ENCODE measurements around the gene NXPE3. TPM values are rescaled to one million over a fixed set of nuclear protein-coding genes. Genes with fewer than 3 reads are reported as not detected.

Gene NXPE3
- total RNA-seq, 3 donors from 2014 or later: 7.7 to 21.6 (median 17.0) TPM

DNA sequence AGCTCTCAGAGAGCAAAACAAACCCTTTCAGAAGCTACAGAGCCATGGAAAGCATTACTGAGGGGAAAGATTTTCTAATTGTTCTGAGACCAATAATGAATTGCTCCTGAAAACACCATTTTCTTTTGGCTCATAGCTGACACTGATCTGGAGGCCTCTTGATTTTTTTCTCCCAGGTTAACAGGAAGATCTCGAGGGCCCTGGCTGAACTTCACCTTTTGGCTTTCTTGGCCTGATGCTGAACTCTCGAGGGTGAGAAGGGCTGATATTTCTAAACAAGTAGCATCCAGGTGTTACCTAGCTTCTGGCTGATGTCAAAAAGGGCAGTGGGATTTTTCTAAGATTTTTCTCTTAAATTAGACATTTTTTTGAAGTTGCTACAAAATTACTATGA lies 50.4 kb downstream of the NXPE3 start:
- TF ChIP-seq, protein P1, sequence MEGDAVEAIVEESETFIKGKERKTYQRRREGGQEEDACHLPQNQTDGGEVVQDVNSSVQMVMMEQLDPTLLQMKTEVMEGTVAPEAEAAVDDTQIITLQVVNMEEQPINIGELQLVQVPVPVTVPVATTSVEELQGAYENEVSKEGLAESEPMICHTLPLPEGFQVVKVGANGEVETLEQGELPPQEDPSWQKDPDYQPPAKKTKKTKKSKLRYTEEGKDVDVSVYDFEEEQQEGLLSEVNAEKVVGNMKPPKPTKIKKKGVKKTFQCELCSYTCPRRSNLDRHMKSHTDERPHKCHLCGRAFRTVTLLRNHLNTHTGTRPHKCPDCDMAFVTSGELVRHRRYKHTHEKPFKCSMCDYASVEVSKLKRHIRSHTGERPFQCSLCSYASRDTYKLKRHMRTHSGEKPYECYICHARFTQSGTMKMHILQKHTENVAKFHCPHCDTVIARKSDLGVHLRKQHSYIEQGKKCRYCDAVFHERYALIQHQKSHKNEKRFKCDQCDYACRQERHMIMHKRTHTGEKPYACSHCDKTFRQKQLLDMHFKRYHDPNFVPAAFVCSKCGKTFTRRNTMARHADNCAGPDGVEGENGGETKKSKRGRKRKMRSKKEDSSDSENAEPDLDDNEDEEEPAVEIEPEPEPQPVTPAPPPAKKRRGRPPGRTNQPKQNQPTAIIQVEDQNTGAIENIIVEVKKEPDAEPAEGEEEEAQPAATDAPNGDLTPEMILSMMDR (IDR thresholded peaks at IDR 0.05): no peak
- TF ChIP-seq POLR2AphosphoS5 (IDR thresholded peaks at IDR 0.05) (no peak), POLR2A (IDR thresholded peaks at IDR 0.05) (no peak)
- peak overlapping the region; percentile 82 to 93 for H3K27ac ChIP-seq
- H3K4me1 ChIP-seq: peaks cover 0 to 8% of the 10 kb centered on the region in 2 donors
- H3K4me3 ChIP-seq: peak overlapping the region in 2 of 3 donors; percentile 68 to 74
- H3K36me3 ChIP-seq: no peaks in the 10 kb centered on the region
- no peaks in the 10 kb centered on the region for H3K27me3 ChIP-seq
- DNase-seq (ENCODE audit: low spot score in 2 of 2): no peak
- H3K9me3 ChIP-seq: no peaks in the 10 kb centered on the region
- intact Hi-C loops (cut with DNase I; ENCODE audit: low total_unique reads): no loop called here

DNA sequence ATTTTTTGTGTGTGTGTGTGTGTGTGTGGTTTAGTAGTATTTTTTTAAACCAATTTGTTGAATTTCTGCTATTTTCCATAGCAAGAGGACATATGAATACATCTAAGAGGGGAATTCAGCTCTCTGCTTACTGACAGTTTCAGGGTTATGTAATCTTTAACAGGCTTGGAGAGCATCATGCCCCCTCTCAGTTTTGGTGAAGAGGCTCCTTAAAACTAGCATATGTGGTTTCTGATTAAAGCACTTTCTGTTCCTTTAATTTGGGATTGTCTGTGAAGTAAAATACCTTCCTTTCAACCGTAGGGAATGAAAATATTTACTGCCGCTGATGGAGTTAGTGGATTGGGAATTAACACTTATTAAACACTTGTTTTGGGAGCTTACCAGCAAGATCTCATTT lies 50.9 kb downstream of the NXPE3 start:
- H3K4me3 ChIP-seq: no peak overlapping the region
- H3K36me3 ChIP-seq: no peaks in the 10 kb centered on the region
- H3K27ac ChIP-seq: peak overlapping the region; percentile 82 to 93
- TF ChIP-seq POLR2A (IDR thresholded peaks at IDR 0.05): no peak
- TF ChIP-seq, protein P1 (IDR thresholded peaks at IDR 0.05): no peak
- TF ChIP-seq POLR2AphosphoS5 (IDR thresholded peaks at IDR 0.05): no peak
- H3K4me1 ChIP-seq: peaks cover 0 to 8% of the 10 kb centered on the region in 2 donors
- DNase-seq (ENCODE audit: low spot score in 2 of 2): no peak
- H3K27me3 ChIP-seq: no peaks in the 10 kb centered on the region
- intact Hi-C loops (cut with DNase I; ENCODE audit: low total_unique reads): no loop called here
- no peaks in the 10 kb centered on the region for H3K9me3 ChIP-seq

DNA sequence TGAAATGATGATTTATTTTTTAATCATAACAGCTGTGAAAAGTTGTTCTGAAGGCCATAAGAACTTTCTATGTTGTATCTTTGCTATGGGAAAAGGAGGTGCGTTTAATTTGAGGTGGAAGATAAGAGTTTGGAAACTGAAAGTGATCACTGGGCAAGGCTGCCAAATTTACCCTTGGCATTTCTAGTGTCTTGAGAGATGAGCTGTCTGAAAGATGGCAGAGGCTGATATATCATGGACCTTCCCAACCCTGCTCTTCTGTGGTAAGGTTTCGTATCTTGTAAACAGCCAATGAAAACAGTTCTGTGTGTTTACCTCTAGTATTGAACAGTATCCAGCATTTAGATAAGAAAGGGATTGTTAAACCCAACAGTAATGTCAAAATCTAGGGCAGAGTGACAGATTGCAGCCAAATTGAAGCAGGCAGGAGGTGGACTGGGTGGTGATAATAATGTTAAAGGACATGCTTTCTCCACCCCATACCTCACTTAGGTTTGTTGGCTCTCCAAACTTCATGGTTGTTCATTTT lies 54.5 kb downstream of the NXPE3 start:
- H3K36me3 ChIP-seq: no peaks in the 10 kb centered on the region
- peaks cover 0 to 8% of the 10 kb centered on the region in 2 donors for H3K4me1 ChIP-seq
- no peaks in the 10 kb centered on the region for H3K27me3 ChIP-seq
- no peak for TF ChIP-seq POLR2AphosphoS5 (IDR thresholded peaks at IDR 0.05)
- TF ChIP-seq, protein P1 (IDR thresholded peaks at IDR 0.05): no peak
- DNase-seq (ENCODE audit: low spot score in 2 of 2): no peak
- H3K9me3 ChIP-seq: no peaks in the 10 kb centered on the region
- H3K4me3 ChIP-seq: no peak overlapping the region
- intact Hi-C loops (cut with DNase I; ENCODE audit: low total_unique reads): no loop called here
- H3K27ac ChIP-seq: no peak overlapping the region

DNA sequence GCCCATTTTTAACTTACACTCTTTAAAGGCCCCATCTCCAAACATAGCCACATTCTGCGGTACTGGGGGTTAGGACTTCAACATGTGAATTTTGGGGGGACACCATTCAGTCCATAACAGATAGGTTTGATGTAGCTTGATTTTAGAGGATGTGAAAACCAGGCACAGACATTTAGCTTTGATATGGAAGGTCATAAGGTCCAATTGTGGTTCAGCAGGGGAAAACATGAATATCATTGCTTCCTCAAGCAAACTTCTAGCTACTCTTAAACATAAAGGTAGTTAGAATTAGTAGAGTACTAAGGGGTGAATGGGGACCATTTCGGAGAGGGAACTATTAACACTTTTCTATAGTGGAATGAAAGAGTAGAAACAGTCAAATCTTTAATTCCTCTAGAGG lies 56.7 kb downstream of the NXPE3 start:
- Histone ChIP-seq H3K36me3 (no peaks in the 10 kb centered on the region), H3K9me3 (no peaks in the 10 kb centered on the region), H3K27me3 (no peaks in the 10 kb centered on the region), H3K27ac (peak overlapping the region; percentile 49 to 86), H3K4me3 (no peak overlapping the region), H3K4me1 (no peaks in the 10 kb centered on the region)
- intact Hi-C loops (cut with DNase I; ENCODE audit: low total_unique reads): no loop called here
- TF ChIP-seq POLR2AphosphoS5 (IDR thresholded peaks at IDR 0.05) (no peak), POLR2A (IDR thresholded peaks at IDR 0.05) (no peak)
- TF ChIP-seq, protein P1 (IDR thresholded peaks at IDR 0.05): no peak
- DNase-seq (ENCODE audit: low spot score in 2 of 2): no peak

DNA sequence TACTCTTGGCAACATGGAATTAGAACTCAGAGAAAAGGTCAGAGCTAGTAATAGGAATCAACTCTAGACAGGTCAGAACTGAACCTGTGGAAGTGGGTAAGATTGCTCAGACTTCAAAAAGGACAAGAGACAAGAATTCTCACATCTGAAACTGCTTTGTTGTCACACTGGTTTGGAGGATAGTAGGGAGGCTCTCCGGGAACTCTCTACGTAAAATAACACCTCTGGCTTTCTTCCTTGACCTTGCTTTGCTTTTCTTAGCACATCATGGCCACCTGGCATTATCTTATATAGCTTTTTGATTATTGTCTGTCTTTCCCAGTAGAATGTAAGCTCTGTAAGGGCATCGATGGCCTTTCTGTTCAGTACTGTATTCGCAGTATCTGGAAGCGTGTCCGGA lies 57.1 kb downstream of the NXPE3 start:
- Histone ChIP-seq H3K27ac (peak overlapping the region; percentile 49 to 86), H3K9me3 (no peaks in the 10 kb centered on the region), H3K27me3 (no peaks in the 10 kb centered on the region), H3K4me3 (no peak overlapping the region), H3K4me1 (no peaks in the 10 kb centered on the region), H3K36me3 (no peaks in the 10 kb centered on the region)
- TF ChIP-seq, protein P1 (IDR thresholded peaks at IDR 0.05): no peak
- TF ChIP-seq POLR2AphosphoS5 (IDR thresholded peaks at IDR 0.05) (no peak), POLR2A (IDR thresholded peaks at IDR 0.05) (no peak)
- DNase-seq (ENCODE audit: low spot score in 2 of 2): no peak
- intact Hi-C loops (cut with DNase I; ENCODE audit: low total_unique reads): no loop called here
